SK-N-MC (cell line): ENCODE measurements around the gene EED.

Experiments used
- FOXP2 ChIP-seq: optimal IDR thresholded peaks from 2 replicates; pipeline ENCODE3; 2011; ENCODE audit warnings: mild to moderate bottlenecking, moderate library complexity; ENCODE audit not compliant: insufficient read depth; ENCODE audit errors: extremely low read length, control extremely low read depth
- POLR2AphosphoS5 ChIP-seq: IDR thresholded peaks from 2 replicates; pipeline ENCODE4 v1.6.1; 2012; ENCODE audit warnings: mild to moderate bottlenecking, low read depth, low read length, borderline replicate concordance

DNA sequence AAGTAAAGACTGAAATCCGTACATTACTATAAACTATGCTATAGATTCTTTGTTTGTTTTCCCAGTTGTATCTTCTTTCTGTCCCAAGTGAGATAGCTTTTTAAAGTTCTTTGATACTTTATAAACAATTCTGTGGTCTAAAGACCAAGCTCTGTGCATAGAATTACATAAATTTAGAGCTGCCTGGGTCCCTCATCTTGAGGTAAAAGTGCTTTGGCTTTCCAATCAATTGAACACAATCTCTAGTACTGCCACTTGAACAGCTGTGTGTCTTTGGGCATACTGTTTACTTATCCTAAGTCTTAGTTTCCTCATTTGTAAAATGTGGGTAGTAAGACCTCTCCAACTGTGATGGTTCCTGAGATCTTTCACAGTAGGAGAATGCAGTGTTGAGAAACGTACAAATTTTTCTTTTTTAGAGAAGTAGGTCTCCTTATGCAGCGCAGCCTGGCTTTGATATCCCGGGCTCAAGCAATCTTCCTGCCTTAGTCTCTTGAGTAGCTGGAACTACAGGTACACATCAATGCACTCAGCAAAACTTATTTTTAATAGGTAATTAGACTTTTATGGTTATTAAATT, 2.5 kb upstream of the EED start:
- TF ChIP-seq FOXP2 (no peak), POLR2AphosphoS5 (no peak)
